Measurements from ENCODE around the gene GPC5. TPM values are rescaled to one million over a fixed set of nuclear protein-coding genes. Genes with fewer than 3 reads are reported as not detected.

The GPC5 gene
- total RNA-seq, 1 experiment from 2014 or later: 0.26 TPM

DNA sequence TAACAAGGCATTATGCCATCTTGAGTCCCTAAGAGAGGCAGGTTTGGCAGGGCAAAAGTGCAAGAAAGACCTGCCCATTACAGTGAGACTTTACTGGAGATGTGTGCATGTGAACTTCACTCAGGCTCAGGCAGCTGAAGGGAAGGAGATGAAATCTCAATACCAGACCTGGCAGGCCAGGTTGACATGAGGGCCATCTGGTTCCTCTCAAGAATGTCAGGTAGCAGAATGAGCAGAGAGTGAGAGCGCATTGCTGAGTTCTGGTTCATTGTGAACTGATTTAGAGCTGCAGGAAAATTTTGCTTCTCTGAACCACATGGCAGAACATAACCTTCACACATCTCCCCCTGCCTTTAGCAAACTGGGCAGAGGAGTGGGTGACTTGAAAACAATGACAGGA, 406.3 kb downstream of the GPC5 start:
- in situ Hi-C loops (cut with HindIII; ENCODE audit: low pct_unique_long_range_greater_than_20kb, low sequenced_read_pairs): no loop called here
- POLR2A ChIA-PET: no interaction called here
- no peaks in the 10 kb centered on the region for H3K27me3 ChIP-seq (ENCODE audit: control insufficient read depth, insufficient read depth, low read length)
- no peaks in the 10 kb centered on the region for H3K36me3 ChIP-seq (ENCODE audit: control insufficient read depth, insufficient read depth, low read length)
- no peak for TF ChIP-seq CTCF (IDR thresholded peaks at IDR 0.05)
- no peak for TF ChIP-seq TCF7L2 (IDR thresholded peaks at IDR 0.05; ENCODE audit: low read depth, low read length)
- TF ChIP-seq POLR2AphosphoS5 (IDR thresholded peaks at IDR 0.05; ENCODE audit: low read depth, low read length): no peak
- no peak for TF ChIP-seq REST (IDR thresholded peaks at IDR 0.05; ENCODE audit: insufficient read depth in 1 of 2, low read depth in 2 of 2, low read length in 1 of 2)
- no peak for TF ChIP-seq SIN3A (IDR thresholded peaks at IDR 0.05; ENCODE audit: borderline replicate concordance, insufficient read depth, low read depth, low read length)
- no peak overlapping the region for H3K4me3 ChIP-seq (ENCODE audit: low read depth in 2 of 2, low read length in 2 of 2)
- no peak for ATAC-seq
- CTCF ChIA-PET: no interaction called here
- DNase-seq (ENCODE audit: low read depth, low spot score): no peak
- H3K9me3 ChIP-seq (ENCODE audit: control insufficient read depth, insufficient read depth, low read depth, low read length): no peaks in the 10 kb centered on the region
- BruUV-seq (replicated peaks): no TSS peak
- H3K4me1 ChIP-seq (ENCODE audit: control insufficient read depth, insufficient read depth, low read length): no peaks in the 10 kb centered on the region
- intact Hi-C loops (cut with micrococcal nuclease; ENCODE audit: unreplicated experiment): no loop called here
- no peak overlapping the region for H3K27ac ChIP-seq (ENCODE audit: low read length)

- ChIA-PET CTCF (no interaction called here), POLR2A (no interaction called here)
- no peak overlapping the region for H3K4me3 ChIP-seq (ENCODE audit: low read depth in 2 of 2, low read length in 2 of 2)
- no peak overlapping the region for H3K27ac ChIP-seq (ENCODE audit: low read length)
- H3K27me3 ChIP-seq (ENCODE audit: control insufficient read depth, insufficient read depth, low read length): no peaks in the 10 kb centered on the region
- intact Hi-C loops (cut with micrococcal nuclease; ENCODE audit: unreplicated experiment) (no loop called here), in situ Hi-C loops (cut with HindIII; ENCODE audit: low pct_unique_long_range_greater_than_20kb, low sequenced_read_pairs) (no loop called here)
- no peaks in the 10 kb centered on the region for H3K9me3 ChIP-seq (ENCODE audit: control insufficient read depth, insufficient read depth, low read depth, low read length)
- BruUV-seq (replicated peaks): no TSS peak
- DNase-seq (ENCODE audit: low read depth, low spot score) (no peak), ATAC-seq (no peak)
- no peaks in the 10 kb centered on the region for H3K4me1 ChIP-seq (ENCODE audit: control insufficient read depth, insufficient read depth, low read length)
- TF ChIP-seq POLR2AphosphoS5 (IDR thresholded peaks at IDR 0.05; ENCODE audit: low read depth, low read length) (no peak), CTCF (IDR thresholded peaks at IDR 0.05) (no peak; the same call in 1 of the 2 replicates), SIN3A (IDR thresholded peaks at IDR 0.05; ENCODE audit: borderline replicate concordance, insufficient read depth, low read depth, low read length) (no peak), REST (IDR thresholded peaks at IDR 0.05; ENCODE audit: insufficient read depth in 1 of 2, low read depth in 2 of 2, low read length in 1 of 2) (no peak), TCF7L2 (IDR thresholded peaks at IDR 0.05; ENCODE audit: low read depth, low read length) (no peak)
- H3K36me3 ChIP-seq (ENCODE audit: control insufficient read depth, insufficient read depth, low read length): no peaks in the 10 kb centered on the region
Measured at GRCh38 chr13:91805605-91806004, 407.2 kb downstream of the GPC5 start.
